ENCODE results near the gene SRF. TPM values are rescaled to one million over a fixed set of nuclear protein-coding genes. Genes with fewer than 3 reads are reported as not detected.

SRF gene
- total RNA-seq, 1 donor from 2014 or later = 37.5 TPM

DNA sequence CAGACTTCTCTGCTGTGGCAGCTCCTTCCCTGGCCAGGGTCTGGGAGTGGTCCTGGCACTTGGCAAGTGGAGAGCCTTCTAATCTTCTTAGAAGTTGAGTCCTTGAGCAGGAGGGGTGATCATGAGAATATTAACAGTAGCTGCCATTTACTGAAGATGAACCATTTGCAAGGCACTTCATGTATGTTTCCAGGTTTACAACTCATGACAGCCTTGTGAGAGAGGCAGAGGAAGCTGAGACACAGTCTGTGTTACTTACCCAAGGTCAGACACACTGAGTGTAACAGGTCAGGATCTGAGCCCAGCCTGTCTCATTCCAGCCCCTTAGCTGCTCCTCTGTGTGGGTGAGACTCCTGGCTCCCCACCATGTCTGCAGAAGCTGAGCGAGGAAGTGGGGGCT is 45.5 kb upstream of the SRF start:
- H3K27me3 Mint-ChIP-seq (ENCODE audit: low read depth) = no peaks in the 10 kb centered on the region
- H3K4me1 Mint-ChIP-seq = peaks cover 15% of the 10 kb centered on the region
- H3K9me3 Mint-ChIP-seq = no peaks in the 10 kb centered on the region
- H3K36me3 Mint-ChIP-seq (ENCODE audit: low read depth) = no peaks in the 10 kb centered on the region
- DNase-seq (ENCODE audit: low read depth, low spot score) = no peak
- H3K4me3 Mint-ChIP-seq = no peak overlapping the region
- H3K27ac Mint-ChIP-seq (ENCODE audit: unreplicated experiment) = no peak overlapping the region
- no peak for TF ChIP-seq CTCF (conservative IDR thresholded peaks at IDR 0.05)

DNA sequence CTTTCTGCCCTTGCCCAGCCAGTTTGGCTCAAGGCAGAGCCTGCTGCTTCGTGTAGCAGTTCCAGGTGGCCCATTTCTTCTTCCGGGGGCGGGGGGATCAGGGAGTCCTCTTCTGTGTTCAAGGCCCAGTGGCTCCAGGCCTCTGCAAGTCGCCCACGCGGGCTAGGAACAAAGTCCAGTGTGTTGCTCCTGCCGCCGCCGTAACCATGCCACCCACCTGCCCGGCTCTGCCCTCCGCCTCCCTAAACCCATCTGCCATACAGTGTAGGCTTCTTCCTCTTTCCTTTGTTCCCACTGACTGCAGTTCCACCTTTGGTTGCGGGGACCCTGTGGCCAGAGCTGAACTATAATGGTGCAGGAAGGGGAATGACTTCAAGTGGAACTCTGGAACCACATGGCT is 43.9 kb upstream of the SRF start:
- no peak overlapping the region for H3K27ac Mint-ChIP-seq (ENCODE audit: unreplicated experiment)
- peaks cover 15% of the 10 kb centered on the region for H3K4me1 Mint-ChIP-seq
- H3K9me3 Mint-ChIP-seq = no peaks in the 10 kb centered on the region
- TF ChIP-seq CTCF (conservative IDR thresholded peaks at IDR 0.05) = no peak
- H3K4me3 Mint-ChIP-seq = no peak overlapping the region
- DNase-seq (ENCODE audit: low read depth, low spot score) = no peak
- H3K36me3 Mint-ChIP-seq (ENCODE audit: low read depth) = no peaks in the 10 kb centered on the region
- H3K27me3 Mint-ChIP-seq (ENCODE audit: low read depth) = no peaks in the 10 kb centered on the region

- H3K9me3 Mint-ChIP-seq = no peaks in the 10 kb centered on the region
- H3K27ac Mint-ChIP-seq (ENCODE audit: unreplicated experiment) = no peak overlapping the region
- no peak overlapping the region for H3K4me3 Mint-ChIP-seq
- TF ChIP-seq CTCF (conservative IDR thresholded peaks at IDR 0.05) = no peak
- no peaks in the 10 kb centered on the region for H3K27me3 Mint-ChIP-seq (ENCODE audit: low read depth)
- H3K4me1 Mint-ChIP-seq = peaks cover 12% of the 10 kb centered on the region
- DNase-seq (ENCODE audit: low read depth, low spot score) = no peak
- H3K36me3 Mint-ChIP-seq (ENCODE audit: low read depth) = no peaks in the 10 kb centered on the region
These were observed 43.2 kb upstream of the SRF start for GRCh38 chr6:43127877-43128276.

- no peak overlapping the region for H3K27ac Mint-ChIP-seq (ENCODE audit: unreplicated experiment)
- H3K4me1 Mint-ChIP-seq = peaks cover 4% of the 10 kb centered on the region
- no peak for DNase-seq (ENCODE audit: low read depth, low spot score)
These were observed 42.1 kb upstream of the SRF start for GRCh38 chr6:43128926-43129325.

GRCh38 chr6:43129434-43130194 is 41.5 kb upstream of the SRF start:
- Mint-ChIP-seq H3K9me3 (no peaks in the 10 kb centered on the region), H3K36me3 (ENCODE audit: low read depth) (no peaks in the 10 kb centered on the region), H3K4me1 (peaks cover 4% of the 10 kb centered on the region), H3K4me3 (no peak overlapping the region), H3K27me3 (ENCODE audit: low read depth) (no peaks in the 10 kb centered on the region), H3K27ac (ENCODE audit: unreplicated experiment) (peak overlapping the region; percentile 36)
- no peak for DNase-seq (ENCODE audit: low read depth, low spot score)
- TF ChIP-seq CTCF (conservative IDR thresholded peaks at IDR 0.05) = peak; percentile 57

More at GRCh38 chr6:43128926-43129325, 42.1 kb upstream of the SRF start:
- Mint-ChIP-seq H3K27me3 (ENCODE audit: low read depth) (no peaks in the 10 kb centered on the region), H3K4me3 (no peak overlapping the region), H3K9me3 (no peaks in the 10 kb centered on the region), H3K36me3 (ENCODE audit: low read depth) (no peaks in the 10 kb centered on the region)
- no peak for TF ChIP-seq CTCF (conservative IDR thresholded peaks at IDR 0.05)

Data from neural crest cell (in vitro differentiated cells).